ENCODE measurements around the gene EFTUD2.
"Not testable (repeated sequence)": the region's sequence is repeated elsewhere in the genome, so short reads cannot be mapped to it uniquely, and the experiment has no call there.

Gene EFTUD2

GRCh38 chr17:44846206-44846605 lies 53.0 kb downstream of the EFTUD2 start:
- no peak for DNase-seq

DNA sequence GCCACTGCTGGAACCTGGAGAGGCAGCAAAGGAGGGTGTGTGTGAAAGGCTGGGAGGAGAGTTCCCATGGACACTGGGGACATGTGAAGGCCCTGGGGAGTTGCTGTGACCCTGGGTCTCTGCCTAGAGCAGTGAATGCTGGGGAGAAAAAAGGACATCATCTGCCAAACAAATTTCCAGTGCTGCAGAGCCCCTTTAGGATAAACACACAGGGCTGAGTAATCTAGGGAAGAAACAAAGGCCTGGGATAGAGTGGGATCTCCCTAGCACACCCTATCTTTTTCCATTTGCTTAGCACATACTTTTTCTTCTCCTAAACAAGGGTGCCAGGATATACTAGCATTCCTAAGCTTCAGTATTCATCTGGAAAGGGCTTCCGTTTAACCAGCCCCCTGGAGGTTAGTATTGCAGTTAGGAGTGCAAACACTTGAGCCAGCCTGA lies 54.8 kb downstream of the EFTUD2 start:
- no peak for DNase-seq

DNA sequence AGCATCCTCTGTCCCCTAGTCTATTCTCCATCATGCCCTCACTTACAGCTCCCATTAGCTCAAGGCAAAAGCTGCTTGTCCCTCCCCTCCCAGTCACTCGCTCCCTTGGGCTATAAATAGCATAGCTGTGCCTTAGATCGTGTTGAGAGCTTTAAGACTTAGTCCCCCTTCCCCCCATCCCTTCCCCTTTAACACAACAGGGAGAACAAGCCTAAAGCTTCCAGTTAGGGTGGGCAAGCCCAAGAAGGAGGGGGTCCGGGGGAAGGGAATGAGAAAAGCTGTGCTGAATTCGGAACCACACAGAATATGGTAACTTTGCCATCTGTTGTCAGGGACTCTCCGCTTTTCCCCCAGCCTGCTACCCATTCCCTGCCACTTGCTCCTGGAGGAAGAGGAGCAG lies 56.5 kb downstream of the EFTUD2 start:
- DNase-seq, result no peak

GRCh38 chr17:44840936-44841335 lies 58.3 kb downstream of the EFTUD2 start:
- no peak for DNase-seq

- DNase-seq, result no peak
These were observed 59.0 kb downstream of the EFTUD2 start for GRCh38 chr17:44840274-44840673.

DNA sequence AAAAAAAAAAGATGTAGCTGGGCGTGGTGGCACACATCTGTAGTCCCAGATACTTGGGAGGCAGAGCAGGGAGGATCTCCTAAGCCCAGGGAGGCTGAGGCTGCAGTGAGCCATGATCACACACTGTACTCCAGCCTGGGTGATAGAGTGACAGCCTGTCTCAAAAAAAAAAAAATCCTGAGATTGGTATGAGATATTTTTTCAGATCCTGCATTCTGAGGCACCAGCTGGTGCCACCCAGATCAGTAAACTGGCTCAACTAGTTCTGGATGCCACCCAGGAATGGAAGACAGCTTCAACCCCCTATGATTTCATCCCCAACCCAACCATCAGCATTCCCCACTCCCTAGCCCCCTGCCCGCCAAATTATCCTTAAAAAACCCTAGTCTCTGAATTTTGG lies 62.0 kb downstream of the EFTUD2 start:
- DNase-seq, result no peak

DNA sequence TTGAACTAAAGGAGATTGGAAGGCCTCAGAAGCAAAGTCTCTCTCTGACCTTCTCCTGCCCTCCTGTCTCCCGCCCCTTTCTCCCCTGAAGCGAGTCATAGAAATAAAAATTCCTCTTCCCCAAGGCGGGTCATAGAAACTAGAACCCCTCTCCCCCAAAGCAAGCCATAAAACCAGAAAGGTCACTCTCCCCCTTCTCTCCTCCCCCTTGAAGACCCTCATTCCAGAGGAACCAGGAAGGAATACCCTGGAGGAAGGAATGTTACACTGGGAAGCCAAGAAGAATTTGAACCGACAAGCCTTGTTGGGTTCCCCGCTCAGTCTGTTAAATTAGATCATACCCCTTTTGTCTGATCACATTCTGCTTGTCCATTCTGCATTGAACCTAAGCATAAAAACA lies 66.4 kb downstream of the EFTUD2 start:
- no peak for DNase-seq

DNA sequence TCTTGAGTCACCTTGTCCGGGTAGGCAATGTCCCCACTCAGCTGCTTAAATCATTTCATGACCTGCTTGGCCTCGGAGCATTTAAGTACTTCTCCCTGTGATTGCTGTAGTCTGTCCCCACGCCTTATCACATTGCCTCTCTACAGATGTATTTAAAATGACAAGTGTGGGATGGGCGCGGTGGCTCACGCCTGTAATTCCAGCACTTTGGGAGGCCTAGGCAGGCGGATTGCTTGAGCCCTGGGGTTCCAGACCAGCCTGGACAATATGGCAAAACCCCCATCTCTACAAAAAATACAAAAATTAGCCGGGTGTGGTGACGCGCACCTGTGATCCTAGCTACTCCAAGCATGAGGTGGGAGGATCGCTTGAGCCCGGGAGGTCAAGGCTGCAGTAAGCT lies 67.9 kb downstream of the EFTUD2 start:
- no peak for DNase-seq

- peak; percentile 58 for DNase-seq
These were observed 68.6 kb downstream of the EFTUD2 start for GRCh38 chr17:44830359-44831288.

GRCh38 chr17:44829523-44830358 lies 69.5 kb downstream of the EFTUD2 start, which contains the start of gene GJC1:
Gene GJC1 (minus strand): TSS chr17:44830287. CDS start chr17:44805817, 24,470 bp downstream.
- DNase-seq, result peak; percentile 72

DNA sequence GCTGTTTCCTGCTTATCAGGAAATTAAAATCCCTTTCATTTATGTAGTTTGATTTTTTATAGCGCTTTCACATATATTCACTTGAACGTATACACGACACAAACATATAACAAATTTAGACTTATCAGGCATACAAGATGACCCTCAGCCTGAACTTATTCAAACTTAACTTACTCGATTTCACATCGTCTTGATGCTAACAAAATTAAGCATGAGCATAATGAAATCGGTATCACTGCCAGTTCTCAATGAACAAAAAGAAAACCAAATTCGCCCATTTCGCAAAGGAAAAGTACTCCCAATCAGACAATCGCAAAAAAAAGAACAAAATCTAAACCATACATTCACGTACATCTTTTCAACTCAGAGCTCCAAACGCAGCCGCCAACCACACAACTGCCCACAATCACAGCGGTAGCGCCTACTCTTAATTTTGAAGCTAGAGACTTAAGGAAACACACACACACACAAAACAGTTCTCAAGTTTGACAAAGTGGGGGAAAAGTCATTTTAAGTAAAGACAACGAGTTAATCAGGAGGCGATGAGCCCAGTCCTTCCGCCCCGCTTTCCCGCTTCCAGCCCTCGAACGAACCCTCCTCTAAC lies 70.2 kb downstream of the EFTUD2 start:
- DNase-seq, result no peak

GRCh38 chr17:44827863-44828262 lies 71.4 kb downstream of the EFTUD2 start:
- DNase-seq, result no peak

DNA sequence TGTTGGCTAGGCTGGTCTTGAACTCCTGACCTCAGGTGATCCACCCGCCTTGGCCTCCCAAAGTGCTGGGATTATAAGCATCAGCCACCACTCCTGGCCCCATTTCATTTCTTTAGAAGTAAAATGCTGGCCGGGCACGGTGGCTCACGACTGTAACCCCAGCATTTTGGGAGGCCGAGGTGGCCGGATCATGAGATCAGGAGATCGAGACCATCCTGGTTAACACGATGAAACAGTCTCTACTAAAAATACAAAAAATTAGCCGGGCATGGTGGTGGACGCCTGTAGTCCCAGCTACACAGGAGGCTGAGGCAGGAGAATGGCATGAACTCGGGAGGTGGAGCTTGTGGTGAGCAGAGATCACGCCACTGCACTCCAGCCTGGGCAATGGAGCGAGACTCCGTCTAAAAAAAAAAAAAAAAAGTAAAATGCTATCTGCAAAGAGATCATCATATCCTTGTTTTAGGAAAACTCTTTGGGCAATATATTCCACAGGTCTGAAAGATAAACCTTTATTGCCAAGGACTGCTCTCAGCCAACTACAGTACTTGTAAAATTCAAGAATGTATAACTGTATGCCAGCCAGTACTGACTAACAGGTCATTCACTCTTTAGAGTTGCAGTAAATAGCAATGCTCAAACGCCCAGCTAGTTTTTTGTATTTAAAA lies 73.0 kb downstream of the EFTUD2 start:
- no peak for DNase-seq

DNA sequence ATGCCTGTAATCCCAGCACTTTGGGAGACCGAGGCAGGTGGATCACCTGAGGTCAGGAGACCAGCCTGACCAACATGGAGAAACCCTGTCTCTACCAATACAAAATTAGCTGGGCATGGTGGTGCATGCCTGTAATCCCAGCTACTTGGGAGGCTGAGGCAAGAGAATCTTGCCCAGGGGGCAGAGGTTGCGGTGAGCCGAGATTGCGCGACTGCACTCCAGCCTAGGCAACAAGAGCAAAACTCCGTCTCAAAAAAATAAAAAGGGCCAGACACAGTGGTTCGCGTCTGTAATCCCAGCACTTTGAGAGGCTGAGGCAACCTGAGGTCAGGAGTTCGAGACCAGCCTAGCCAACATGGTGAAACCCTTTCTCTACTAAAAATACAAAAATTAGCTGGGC lies 74.0 kb downstream of the EFTUD2 start:
- not testable (repeated sequence) for DNase-seq

DNA sequence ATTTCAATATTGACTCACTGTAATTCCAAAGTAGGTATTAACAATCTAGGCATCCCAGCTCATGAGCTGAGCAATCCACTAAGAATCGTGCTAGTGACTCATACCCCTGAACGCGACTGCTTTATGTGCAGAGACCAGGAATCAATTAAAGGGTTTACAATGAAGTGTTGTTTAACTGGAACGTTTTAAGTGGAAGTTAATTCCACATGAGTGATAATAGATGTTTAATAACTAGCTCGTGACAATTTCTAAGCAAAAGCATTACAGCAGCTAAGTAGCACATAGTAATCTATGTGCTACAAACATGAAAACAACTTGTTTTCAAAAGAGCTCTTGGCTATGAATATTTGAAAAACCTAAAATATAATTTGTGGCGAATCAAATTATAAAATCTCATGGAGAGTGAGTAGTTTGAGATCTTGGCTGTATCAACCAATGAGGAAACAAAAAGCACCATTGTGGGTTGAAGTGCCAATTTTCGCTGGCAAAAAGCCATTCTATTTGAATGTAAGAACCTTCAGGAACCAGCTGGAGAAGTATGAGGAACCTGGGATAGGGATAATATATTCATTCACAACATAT lies 78.5 kb downstream of the EFTUD2 start:
- DNase-seq, result no peak

DNA sequence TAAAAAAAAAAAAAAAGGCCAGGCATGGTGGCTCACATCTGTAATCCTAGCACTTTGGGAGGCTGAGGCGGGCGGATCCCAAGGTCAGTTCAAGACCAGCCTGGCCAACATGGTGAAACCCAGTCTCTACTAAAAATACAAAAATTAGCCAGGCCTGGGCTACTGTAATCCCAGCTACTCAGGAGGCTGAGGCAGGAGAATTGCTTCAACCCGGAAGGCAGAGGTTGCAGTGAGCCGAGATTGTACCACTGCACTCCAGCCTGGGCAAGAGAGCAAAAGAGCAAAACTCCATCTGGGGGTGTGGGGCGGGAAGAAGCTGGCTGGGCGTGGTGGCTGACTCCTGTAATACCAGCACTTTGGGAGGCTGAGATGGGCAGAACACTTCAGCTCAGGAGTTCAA lies 80.7 kb downstream of the EFTUD2 start:
- DNase-seq, result not testable (repeated sequence)

- DNase-seq, result no peak
These were observed 87.0 kb downstream of the EFTUD2 start for GRCh38 chr17:44812263-44812662.

DNA sequence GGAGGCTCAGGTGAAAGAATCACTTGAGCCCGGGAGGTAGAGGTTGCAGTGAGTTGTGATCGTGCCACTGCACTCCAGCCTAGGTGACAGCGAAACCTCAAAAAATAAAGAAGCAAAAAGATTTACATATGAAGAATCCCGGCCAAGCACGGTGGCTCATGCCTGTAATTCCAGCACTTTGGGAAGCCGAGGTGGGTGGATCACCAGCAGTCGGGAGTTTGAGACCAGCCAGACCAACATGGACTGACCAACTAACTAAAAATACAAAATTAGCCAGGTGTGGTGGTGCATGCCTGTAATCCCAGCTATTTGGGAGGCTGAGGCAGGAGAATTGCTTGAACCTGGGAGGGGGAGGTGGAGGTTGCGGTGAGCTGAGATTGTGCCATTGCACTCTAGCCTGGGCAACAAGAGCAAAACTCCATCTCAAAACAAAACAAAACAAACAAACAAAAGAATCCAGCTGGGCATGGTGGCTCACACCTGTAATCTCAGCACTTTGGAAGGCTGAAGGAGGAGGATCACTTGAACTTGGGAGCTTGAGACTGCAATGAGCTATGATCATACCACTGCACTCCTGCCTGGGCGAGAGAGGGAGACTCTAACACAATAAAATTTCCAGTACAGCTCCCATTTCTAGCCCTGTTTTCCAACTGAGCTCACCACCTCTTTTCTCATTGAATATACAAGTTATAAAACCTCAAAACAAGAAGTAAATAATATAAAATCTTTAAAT lies 90.4 kb downstream of the EFTUD2 start:
- DNase-seq, result not testable (repeated sequence)

DNA sequence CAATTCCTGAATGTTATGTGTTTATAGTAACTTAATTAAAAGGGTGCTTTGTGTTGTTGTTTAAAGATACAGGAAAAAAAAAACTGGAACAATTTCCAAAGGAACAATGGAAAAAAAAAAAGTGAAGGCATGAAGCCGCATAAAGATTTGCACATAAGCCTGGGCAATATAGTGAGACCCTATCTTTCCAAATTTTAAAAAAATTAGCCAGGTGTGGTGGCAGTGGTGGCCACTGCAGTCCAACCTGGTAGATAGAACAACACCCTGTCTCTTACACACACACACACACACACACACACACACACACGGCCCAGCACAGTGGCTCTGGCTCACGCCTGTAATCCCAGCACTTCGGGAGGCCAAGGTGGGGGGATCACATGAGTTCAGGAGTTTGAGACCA lies 91.1 kb downstream of the EFTUD2 start:
- no peak for DNase-seq

GRCh38 chr17:44807817-44808155 lies 91.5 kb downstream of the EFTUD2 start:
- DNase-seq, result no peak

GRCh38 chr17:44807093-44807816 lies 92.0 kb downstream of the EFTUD2 start:
- no peak for DNase-seq
